Measurements from ENCODE around the gene RTL3. TPM values are rescaled to one million over a fixed set of nuclear protein-coding genes. Genes with fewer than 3 reads are reported as not detected.

RTL3 gene
- total RNA-seq, 2 donors from 2014 or later, result not detected

- no peaks in the 10 kb centered on the region for H3K4me1 ChIP-seq (ENCODE audit: control insufficient read depth, insufficient read depth, low read length)
- Mint-ChIP-seq H3K27me3 (ENCODE audit: insufficient read depth) (no peaks in the 10 kb centered on the region), H3K36me3 (ENCODE audit: low read depth) (no peaks in the 10 kb centered on the region), H3K4me1 (peaks cover 3% of the 10 kb centered on the region), H3K27ac (no peak overlapping the region), H3K4me3 (no peak overlapping the region), H3K9me3 (peaks cover 35% of the 10 kb centered on the region)
- no peaks in the 10 kb centered on the region for H3K9me3 ChIP-seq (ENCODE audit: control insufficient read depth, low read length)
- no peak overlapping the region for H3K9ac ChIP-seq (ENCODE audit: extremely low read depth, low read length, poor library complexity, severe bottlenecking)
- no peak overlapping the region for H3K27ac ChIP-seq (ENCODE audit: low read depth, low read length)
- no peaks in the 10 kb centered on the region for H3K27me3 ChIP-seq (ENCODE audit: control insufficient read depth, insufficient read depth, low read length, poor library complexity, severe bottlenecking)
- H3K4me3 ChIP-seq (ENCODE audit: low read length), result no peak overlapping the region
- no peak for DNase-seq
- no peak for TF ChIP-seq CTCF (conservative IDR thresholded peaks at IDR 0.05)
- WGBS, 2 experiments (ENCODE audit: insufficient coverage in 1 of 2, insufficient read length in 1 of 2), result 91% methylated on average over 1 of the region's 1 CpG; no CpG with 5 or more reads in 1 of the 2 experiments
- no peaks in the 10 kb centered on the region for H3K36me3 ChIP-seq (ENCODE audit: control insufficient read depth, insufficient read depth, low read length)
Measured at GRCh38 chrX:78655642-78656041, 3.5 kb downstream of the RTL3 start.

- Mint-ChIP-seq H3K36me3 (ENCODE audit: low read depth) (no peaks in the 10 kb centered on the region), H3K9me3 (peaks cover 31% of the 10 kb centered on the region), H3K4me1 (peaks cover 3% of the 10 kb centered on the region), H3K4me3 (no peak overlapping the region), H3K27ac (no peak overlapping the region), H3K27me3 (ENCODE audit: insufficient read depth) (no peaks in the 10 kb centered on the region)
- Histone ChIP-seq H3K4me1 (ENCODE audit: control insufficient read depth, insufficient read depth, low read length) (no peaks in the 10 kb centered on the region), H3K36me3 (ENCODE audit: control insufficient read depth, insufficient read depth, low read length) (no peaks in the 10 kb centered on the region), H3K27me3 (ENCODE audit: control insufficient read depth, insufficient read depth, low read length, poor library complexity, severe bottlenecking) (no peaks in the 10 kb centered on the region), H3K27ac (ENCODE audit: low read depth, low read length) (no peak overlapping the region), H3K9me3 (ENCODE audit: control insufficient read depth, low read length) (no peaks in the 10 kb centered on the region), H3K4me3 (ENCODE audit: low read length) (no peak overlapping the region), H3K9ac (ENCODE audit: extremely low read depth, low read length, poor library complexity, severe bottlenecking) (no peak overlapping the region)
- DNase-seq, result no peak
- no peak for TF ChIP-seq CTCF (conservative IDR thresholded peaks at IDR 0.05)
- WGBS, 2 experiments (ENCODE audit: insufficient coverage in 1 of 2, insufficient read length in 1 of 2), result 71 to 83% methylated on average over 1 to 3 of the region's 3 CpGs
Measured at GRCh38 chrX:78653118-78653822, 5.9 kb downstream of the RTL3 start.

GRCh38 chrX:78650906-78651437, 8.2 kb downstream of the RTL3 start:
- Mint-ChIP-seq H3K27me3 (ENCODE audit: insufficient read depth) (no peaks in the 10 kb centered on the region), H3K27ac (no peak overlapping the region)

More at GRCh38 chrX:78650906-78651437, 8.2 kb downstream of the RTL3 start:
- H3K9me3 Mint-ChIP-seq, result peaks cover 30% of the 10 kb centered on the region
- Histone ChIP-seq H3K4me3 (ENCODE audit: low read length) (no peak overlapping the region), H3K36me3 (ENCODE audit: control insufficient read depth, insufficient read depth, low read length) (no peaks in the 10 kb centered on the region), H3K27ac (ENCODE audit: low read depth, low read length) (no peak overlapping the region), H3K4me1 (ENCODE audit: control insufficient read depth, insufficient read depth, low read length) (no peaks in the 10 kb centered on the region), H3K9me3 (ENCODE audit: control insufficient read depth, low read length) (no peaks in the 10 kb centered on the region), H3K27me3 (ENCODE audit: control insufficient read depth, insufficient read depth, low read length, poor library complexity, severe bottlenecking) (no peaks in the 10 kb centered on the region), H3K9ac (ENCODE audit: extremely low read depth, low read length, poor library complexity, severe bottlenecking) (no peak overlapping the region)
- H3K4me3 Mint-ChIP-seq, result no peak overlapping the region
- WGBS, 2 experiments (ENCODE audit: insufficient coverage in 1 of 2, insufficient read length in 1 of 2), result 69 to 90% methylated on average over 2 of the region's 5 CpGs
- no peak for DNase-seq
- TF ChIP-seq CTCF (conservative IDR thresholded peaks at IDR 0.05), result no peak
- peaks cover 3% of the 10 kb centered on the region for H3K4me1 Mint-ChIP-seq
- H3K36me3 Mint-ChIP-seq (ENCODE audit: low read depth), result no peaks in the 10 kb centered on the region

Data from endodermal cell (in vitro differentiated cells).